HEK293T (cell line): ENCODE data around the gene FOXP4.

Experiments used
- ARNT ChIP-seq: fragments of 450-650 bp; IDR thresholded peaks from 2 replicates; pipeline ENCODE4 v1.6.1; 2017; ENCODE audit warnings: mild to moderate bottlenecking
- CTBP1 ChIP-seq: fragments of 450-650 bp; IDR thresholded peaks from 2 replicates; pipeline ENCODE4 v1.6.1; 2016; ENCODE audit warnings: borderline replicate concordance
- ELF4 ChIP-seq: fragments of 450-650 bp; IDR thresholded peaks from 2 replicates; pipeline ENCODE4 v1.6.1; 2017; ENCODE audit warnings: antibody characterized with exemption
- FOXK2 ChIP-seq: fragments of 450-650 bp; IDR thresholded peaks from 2 replicates; pipeline ENCODE4 v1.6.1; 2016; ENCODE audit warnings: mild to moderate bottlenecking
- FOXM1 ChIP-seq: fragments of 450-650 bp; IDR thresholded peaks from 2 replicates; pipeline ENCODE4 v1.6.1; 2017; ENCODE audit warnings: mild to moderate bottlenecking, borderline replicate concordance
- HDGF ChIP-seq: fragments of 450-650 bp; IDR thresholded peaks from 2 replicates; pipeline ENCODE4 v1.6.1; 2017; ENCODE audit warnings: antibody characterized with exemption, borderline replicate concordance
- L3MBTL2 ChIP-seq: fragments of 450-650 bp; conservative IDR thresholded peaks from 2 replicates; pipeline ENCODE4 v1.6.1; 2016; ENCODE audit warnings: mild to moderate bottlenecking
- LEF1 ChIP-seq: fragments of 450-650 bp; IDR thresholded peaks from 2 replicates; pipeline ENCODE4 v1.6.1; 2017; ENCODE audit warnings: mild to moderate bottlenecking, borderline replicate concordance
- NFRKB ChIP-seq: fragments of 450-650 bp; IDR thresholded peaks from 2 replicates; pipeline ENCODE4 v1.6.1; 2016; ENCODE audit warnings: mild to moderate bottlenecking, moderate library complexity
- SP1 ChIP-seq: fragments of 450-650 bp; IDR thresholded peaks from 2 replicates; pipeline ENCODE4 v1.6.1; 2017
- TARDBP ChIP-seq: fragments of 450-650 bp; IDR thresholded peaks from 2 replicates; pipeline ENCODE4 v1.6.1; 2016
- ZNF384 ChIP-seq: fragments of 450-650 bp; IDR thresholded peaks from 2 replicates; pipeline ENCODE4 v1.6.1; 2016

DNA sequence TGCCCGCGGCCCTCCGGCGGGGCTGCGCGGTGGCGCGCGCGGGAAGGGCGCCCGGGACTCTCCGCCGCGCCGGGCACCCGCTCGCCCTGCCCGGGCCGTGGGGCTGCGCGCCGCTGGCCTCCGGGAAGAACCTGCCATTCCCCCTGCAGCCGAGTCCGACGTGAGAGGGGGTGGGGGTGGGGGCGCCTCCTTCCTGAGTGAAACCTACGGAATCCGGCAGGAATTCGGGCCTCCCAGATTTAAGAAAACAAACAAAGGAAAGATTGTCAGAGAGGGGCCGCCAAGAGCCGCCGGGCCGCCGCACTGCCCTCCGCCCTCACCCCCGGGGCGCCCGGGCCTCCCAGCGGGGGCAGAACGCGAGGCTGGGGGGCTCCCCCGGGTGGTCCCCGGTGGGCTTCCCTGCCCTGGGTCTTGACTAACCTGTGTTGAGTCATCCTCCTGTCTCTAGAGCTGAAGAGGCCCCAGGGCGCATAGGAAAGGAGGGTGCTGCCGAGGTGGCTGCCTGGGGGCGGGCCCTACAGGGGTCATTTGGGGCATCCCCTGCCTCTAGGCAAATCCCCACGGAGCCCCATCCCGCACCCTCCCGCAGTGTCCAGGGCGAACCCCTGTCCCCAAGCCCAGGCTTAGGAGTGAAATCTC, 42.2 kb upstream of the FOXP4 start:
- TF ChIP-seq ELF4 = no peak
- no peak for TF ChIP-seq HDGF
- no peak for TF ChIP-seq FOXK2
- no peak for TF ChIP-seq L3MBTL2
- no peak for TF ChIP-seq FOXM1
- TF ChIP-seq ZNF384 = no peak
- TF ChIP-seq CTBP1 = no peak
- TF ChIP-seq ARNT = no peak
- no peak for TF ChIP-seq TARDBP
- no peak for TF ChIP-seq LEF1
- no peak for TF ChIP-seq SP1
- no peak for TF ChIP-seq NFRKB
